HG03280 (cell line): Measurements from ENCODE around the gene ATF1.
"Not testable (repeated sequence)": the region's sequence is repeated elsewhere in the genome, so short reads cannot be mapped to it uniquely, and the experiment has no call there.

Experiments
- ATAC-seq: cut with Tn5 transposase; IDR thresholded peaks from one replicate; pipeline ENCODE4 v1.9.1; 2021; ENCODE audit warnings: mild to moderate bottlenecking, moderate library complexity; ENCODE audit not compliant: unreplicated experiment

The ATF1 gene

GRCh38 chr12:50790081-50790480 lies 26.2 kb downstream of the ATF1 start:
- no peak for ATAC-seq

- ATAC-seq: no peak
Measured at GRCh38 chr12:50799908-50800307, 36.0 kb downstream of the ATF1 start.

GRCh38 chr12:50803230-50803875 lies 39.5 kb downstream of the ATF1 start:
- no peak for ATAC-seq

GRCh38 chr12:50806176-50806575 lies 42.3 kb downstream of the ATF1 start:
- ATAC-seq: no peak

- not testable (repeated sequence) for ATAC-seq
Measured at GRCh38 chr12:50809131-50809530, 45.2 kb downstream of the ATF1 start.

- not testable (repeated sequence) for ATAC-seq
Measured at GRCh38 chr12:50814921-50815320, 51.0 kb downstream of the ATF1 start.

GRCh38 chr12:50820177-50820576 lies 56.3 kb downstream of the ATF1 start:
- ATAC-seq: no peak

- ATAC-seq: no peak
Measured at GRCh38 chr12:50822082-50822481, 58.2 kb downstream of the ATF1 start.

- ATAC-seq: not testable (repeated sequence)
Measured at GRCh38 chr12:50823724-50824123, 59.8 kb downstream of the ATF1 start.

GRCh38 chr12:50824914-50825313 lies 61.0 kb downstream of the ATF1 start:
- no peak for ATAC-seq

- no peak for ATAC-seq
Measured at GRCh38 chr12:50825372-50825838, 61.5 kb downstream of the ATF1 start.

- no peak for ATAC-seq
Measured at GRCh38 chr12:50828121-50828520, 64.2 kb downstream of the ATF1 start.

- ATAC-seq: no peak
Measured at GRCh38 chr12:50828886-50829285, 65.0 kb downstream of the ATF1 start.

- not testable (repeated sequence) for ATAC-seq
Measured at GRCh38 chr12:50833801-50834200, 69.9 kb downstream of the ATF1 start.

- ATAC-seq: no peak
Measured at GRCh38 chr12:50839042-50839441, 75.1 kb downstream of the ATF1 start.

GRCh38 chr12:50840809-50841487 lies 77.0 kb downstream of the ATF1 start:
- ATAC-seq: no peak

GRCh38 chr12:50841716-50842531 lies 78.0 kb downstream of the ATF1 start:
- ATAC-seq: no peak

- no peak for ATAC-seq
Measured at GRCh38 chr12:50842637-50843493, 79.0 kb downstream of the ATF1 start, which contains the start of gene TMPRSS12. TSS of gene TMPRSS12 (plus strand) at chr12:50842926. CDS start at chr12:50842965, 39 bp downstream.

GRCh38 chr12:50845021-50845647 lies 81.2 kb downstream of the ATF1 start:
- no peak for ATAC-seq

- ATAC-seq: no peak
Measured at GRCh38 chr12:50848963-50849362, 85.1 kb downstream of the ATF1 start.
